ENCODE measurements around the gene GRM2. TPM values are rescaled to one million over a fixed set of nuclear protein-coding genes. Genes with fewer than 3 reads are reported as not detected.

Gene GRM2
- total and polyA plus RNA-seq, 2 experiments from 2014 or later, result 0.27 TPM; not detected in 1

GRCh38 chr3:51702156-51702555, 4.7 kb upstream of the GRM2 start:
- WGBS (ENCODE audit: low lambda C conversion rate, missing lambda C conversion rate), result 100% methylated on average over 2 of the region's 2 CpGs
- Histone ChIP-seq H3K9me2 (replicated peaks; ENCODE audit: insufficient read depth) (no peaks in the 10 kb centered on the region), H3K27ac (no peak overlapping the region), H3K9me3 (ENCODE audit: low read depth) (no peaks in the 10 kb centered on the region), H4K20me1 (ENCODE audit: insufficient read depth, poor library complexity, severe bottlenecking) (peaks cover 10% of the 10 kb centered on the region), H2AFZ (no peak overlapping the region), H3K4me1 (ENCODE audit: insufficient read depth) (no peaks in the 10 kb centered on the region), H3K79me2 (no peaks in the 10 kb centered on the region), H3K4me2 (no peak overlapping the region), H3K36me3 (replicated peaks; ENCODE audit: insufficient read depth, low read depth) (no peaks in the 10 kb centered on the region), H3K4me3 (no peak overlapping the region), H3K27me3 (peaks cover 1% of the 10 kb centered on the region)
- DNase-seq (ENCODE audit: low spot score), result no peak
- TF ChIP-seq EZH2 (IDR thresholded peaks at IDR 0.05; ENCODE audit: borderline replicate concordance), result no peak
- TF ChIP-seq CTCF (IDR thresholded peaks at IDR 0.05; ENCODE audit: poor library complexity), result no peak
- TF ChIP-seq EZH2phosphoT487 (IDR thresholded peaks at IDR 0.05; ENCODE audit: low read depth, severe bottlenecking, unreplicated experiment), result no peak

DNA sequence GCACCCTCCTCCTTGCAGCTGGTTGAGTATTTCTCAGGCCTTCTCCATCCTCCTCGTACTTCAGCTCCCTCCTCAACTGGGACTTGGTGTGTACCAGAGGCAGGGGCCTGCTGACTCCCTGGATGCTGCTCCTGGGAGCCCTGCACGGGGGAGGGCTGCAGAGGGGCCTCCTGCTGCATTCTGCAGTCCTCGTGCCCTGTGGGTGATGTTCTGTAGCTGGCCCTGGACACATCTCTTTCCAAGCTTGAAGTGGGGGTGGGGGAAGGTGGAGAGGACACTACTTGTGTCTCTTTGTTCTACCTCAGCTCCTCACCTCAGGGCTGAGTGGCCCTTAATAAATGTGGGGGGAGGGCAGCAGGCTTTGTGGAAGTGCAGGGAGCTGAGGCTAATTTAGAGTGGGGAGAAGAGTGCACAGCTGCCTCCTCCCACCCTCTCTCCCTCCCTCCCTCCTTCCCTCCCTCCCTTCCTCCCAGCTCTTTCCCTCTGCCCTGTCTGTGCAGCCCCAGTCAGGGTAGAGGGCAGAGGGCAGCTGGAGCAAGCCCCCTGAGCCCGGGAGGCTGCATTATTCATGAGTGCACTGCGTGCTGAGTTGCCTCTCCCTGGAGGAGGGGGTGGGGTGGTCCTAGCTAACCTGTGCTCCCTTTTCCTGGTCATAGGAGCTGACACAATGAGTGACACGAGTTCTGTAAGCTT, 3.7 kb upstream of the GRM2 start:
- 57% methylated on average over 6 of the region's 6 CpGs for WGBS (ENCODE audit: low lambda C conversion rate, missing lambda C conversion rate)
- Histone ChIP-seq H4K20me1 (ENCODE audit: insufficient read depth, poor library complexity, severe bottlenecking) (peaks cover 10% of the 10 kb centered on the region), H3K36me3 (replicated peaks; ENCODE audit: insufficient read depth, low read depth) (no peaks in the 10 kb centered on the region), H3K4me3 (no peak overlapping the region), H3K4me1 (ENCODE audit: insufficient read depth) (no peaks in the 10 kb centered on the region), H3K27ac (no peak overlapping the region), H3K79me2 (no peaks in the 10 kb centered on the region), H3K4me2 (no peak overlapping the region), H3K9me3 (ENCODE audit: low read depth) (no peaks in the 10 kb centered on the region), H3K27me3 (peaks cover 12% of the 10 kb centered on the region), H3K9me2 (replicated peaks; ENCODE audit: insufficient read depth) (no peaks in the 10 kb centered on the region), H2AFZ (no peak overlapping the region)
- no peak for DNase-seq (ENCODE audit: low spot score)
- TF ChIP-seq CTCF (IDR thresholded peaks at IDR 0.05; ENCODE audit: poor library complexity) (no peak), EZH2 (IDR thresholded peaks at IDR 0.05; ENCODE audit: borderline replicate concordance) (no peak), EZH2phosphoT487 (IDR thresholded peaks at IDR 0.05; ENCODE audit: low read depth, severe bottlenecking, unreplicated experiment) (no peak)

DNA sequence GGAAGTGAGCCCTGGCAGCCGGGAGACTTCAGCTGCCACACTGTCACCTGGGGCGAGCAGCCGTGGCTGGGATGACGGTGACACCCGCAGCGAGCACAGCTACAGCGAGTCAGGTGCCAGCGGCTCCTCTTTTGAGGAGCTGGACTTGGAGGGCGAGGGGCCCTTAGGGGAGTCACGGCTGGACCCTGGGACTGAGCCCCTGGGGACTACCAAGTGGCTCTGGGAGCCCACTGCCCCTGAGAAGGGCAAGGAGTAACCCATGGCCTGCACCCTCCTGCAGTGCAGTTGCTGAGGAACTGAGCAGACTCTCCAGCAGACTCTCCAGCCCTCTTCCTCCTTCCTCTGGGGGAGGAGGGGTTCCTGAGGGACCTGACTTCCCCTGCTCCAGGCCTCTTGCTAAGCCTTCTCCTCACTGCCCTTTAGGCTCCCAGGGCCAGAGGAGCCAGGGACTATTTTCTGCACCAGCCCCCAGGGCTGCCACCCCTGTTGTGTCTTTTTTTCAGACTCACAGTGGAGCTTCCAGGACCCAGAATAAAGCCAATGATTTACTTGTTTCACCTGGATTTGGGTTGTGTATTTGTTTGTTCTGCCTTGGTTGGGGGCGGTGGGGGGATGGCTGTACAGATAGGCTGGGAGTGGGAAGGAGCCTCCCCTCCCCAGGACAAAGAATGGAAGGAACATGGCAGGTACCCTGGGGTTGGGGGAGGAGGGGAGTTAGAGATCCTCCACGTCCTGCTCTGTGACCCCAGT, 2.9 kb upstream of the GRM2 start:
- Histone ChIP-seq H4K20me1 (ENCODE audit: insufficient read depth, poor library complexity, severe bottlenecking) (peaks cover 10% of the 10 kb centered on the region), H3K9me2 (replicated peaks; ENCODE audit: insufficient read depth) (no peaks in the 10 kb centered on the region), H3K79me2 (no peaks in the 10 kb centered on the region), H3K27me3 (peaks cover 19% of the 10 kb centered on the region), H3K4me1 (ENCODE audit: insufficient read depth) (no peaks in the 10 kb centered on the region), H3K4me3 (no peak overlapping the region), H3K9me3 (ENCODE audit: low read depth) (no peaks in the 10 kb centered on the region), H3K36me3 (replicated peaks; ENCODE audit: insufficient read depth, low read depth) (no peaks in the 10 kb centered on the region), H3K4me2 (no peak overlapping the region), H2AFZ (no peak overlapping the region), H3K27ac (no peak overlapping the region)
- WGBS (ENCODE audit: low lambda C conversion rate, missing lambda C conversion rate), result 75% methylated on average over 12 of the region's 12 CpGs
- TF ChIP-seq CTCF (IDR thresholded peaks at IDR 0.05; ENCODE audit: poor library complexity) (no peak), EZH2 (IDR thresholded peaks at IDR 0.05; ENCODE audit: borderline replicate concordance) (no peak), EZH2phosphoT487 (IDR thresholded peaks at IDR 0.05; ENCODE audit: low read depth, severe bottlenecking, unreplicated experiment) (no peak)
- no peak for DNase-seq (ENCODE audit: low spot score)

All from hepatocyte (in vitro differentiated cells).